CD1c-positive myeloid dendritic cell (primary cell): ENCODE data around the gene RNU6-7.

Source experiments
- DNase-seq: peaks from one replicate; pipeline ENCODE4 v3.0.0-alpha.2; 2016; ENCODE audit errors: extremely low spot score

Gene RNU6-7

DNA sequence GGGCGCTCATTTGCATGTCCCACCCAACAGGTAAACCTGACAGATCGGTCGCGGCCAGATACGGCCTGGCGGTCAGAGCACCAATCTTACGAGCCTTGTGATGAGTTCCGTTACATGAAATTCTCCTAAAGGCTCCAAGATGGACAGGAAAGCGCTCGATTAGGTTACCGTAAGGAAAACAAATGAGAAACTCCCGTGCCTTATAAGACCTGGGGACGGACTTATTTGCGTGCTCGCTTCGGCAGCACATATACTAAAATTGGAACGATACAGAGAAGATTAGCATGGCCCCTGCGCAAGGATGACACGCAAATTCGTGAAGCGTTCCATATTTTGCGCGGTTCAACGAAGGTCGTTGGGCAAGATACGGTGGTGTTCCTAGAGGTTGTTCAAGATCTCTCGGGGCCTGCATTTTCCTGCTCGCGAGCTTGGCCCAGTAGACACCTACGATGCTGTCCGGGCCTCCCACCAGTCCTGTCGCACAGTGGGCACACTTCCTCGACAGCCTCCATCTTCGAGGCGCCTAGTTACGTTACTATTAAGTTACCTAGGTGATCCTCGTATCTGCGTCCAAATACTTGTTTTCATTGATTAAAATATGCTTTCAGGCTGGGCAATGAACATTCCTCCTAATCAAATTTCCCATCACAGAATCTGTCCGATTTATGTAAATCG is at the start of gene RNU6-7:
Gene RNU6-7 (plus strand): TSS at position 230 of the 675 bp plus-strand sequence.
- no peak for DNase-seq

DNA sequence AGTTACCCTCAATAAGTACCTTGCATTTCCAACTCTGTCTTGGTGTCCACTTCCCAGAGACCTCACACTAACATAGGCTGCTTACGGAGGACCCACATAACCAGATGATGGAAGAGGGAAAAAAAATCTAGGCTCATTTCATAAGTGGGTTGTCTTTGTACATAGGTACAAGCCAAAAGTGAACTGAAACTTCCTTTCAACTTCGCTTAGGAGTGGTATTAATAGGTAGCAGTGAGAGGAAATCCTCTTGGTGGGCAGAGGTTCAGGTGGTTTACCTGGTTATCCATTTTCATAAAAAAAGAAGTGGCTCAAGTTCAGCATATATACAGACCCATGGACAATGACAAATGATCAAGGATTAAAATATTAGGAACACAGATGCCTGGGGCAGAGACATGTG is 35.8 kb upstream of the RNU6-7 start:
- DNase-seq: no peak

DNA sequence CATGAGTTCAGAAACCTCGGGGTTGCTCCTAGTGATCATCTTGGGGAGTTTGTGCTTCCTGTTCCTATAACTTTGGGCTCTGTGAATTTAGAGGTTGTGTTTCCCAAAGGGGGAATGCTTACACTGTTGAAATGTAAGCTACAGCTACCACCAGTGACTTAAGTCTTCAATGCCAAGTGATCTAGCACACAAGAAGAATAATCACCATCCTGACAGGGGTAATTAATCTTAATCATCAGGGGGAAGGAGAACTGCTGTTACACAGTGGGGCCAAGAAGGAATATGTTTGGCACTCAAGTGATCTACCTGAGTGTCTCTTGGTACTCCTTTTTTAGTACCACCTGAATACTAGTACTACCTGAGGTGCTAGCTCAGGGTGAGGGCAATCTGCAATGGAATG is 34.9 kb upstream of the RNU6-7 start:
- DNase-seq: no peak

DNA sequence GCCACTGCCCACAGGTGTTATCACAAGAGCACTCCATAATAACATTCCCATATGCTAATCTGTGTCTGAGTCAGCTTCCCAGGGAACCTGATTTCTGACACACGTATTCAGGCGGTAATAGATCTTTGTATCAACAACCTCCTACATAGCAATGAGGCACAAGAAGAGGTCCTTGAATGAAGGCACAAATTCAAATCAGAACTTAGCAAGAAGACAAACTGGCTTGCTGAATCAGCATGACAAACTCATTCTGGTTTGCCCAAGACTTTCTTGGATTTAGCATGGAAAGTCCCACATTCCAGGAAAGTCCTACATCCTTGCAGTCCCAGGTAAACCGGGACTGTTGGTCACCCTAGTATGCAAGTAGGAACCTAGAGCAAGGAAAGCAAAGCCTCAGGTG is 33.9 kb upstream of the RNU6-7 start:
- DNase-seq: no peak

DNA sequence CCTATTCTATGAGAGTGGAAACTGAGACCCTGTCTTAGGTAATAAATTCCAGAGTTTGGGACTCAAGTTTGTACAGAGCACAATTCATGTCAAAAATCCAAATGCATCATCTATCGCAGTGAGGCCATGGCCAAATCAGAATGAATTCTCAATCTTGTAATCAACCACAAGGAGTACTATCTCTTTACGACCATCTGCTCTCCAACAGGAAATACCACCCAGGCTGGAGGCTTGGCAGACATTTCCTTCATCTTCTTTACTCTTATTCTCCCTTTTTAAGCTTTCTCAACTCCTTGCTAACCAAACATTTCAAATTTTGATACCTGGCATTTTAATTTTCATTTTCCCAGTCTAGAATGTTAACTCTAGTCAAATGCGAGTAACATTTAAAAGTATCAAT is 32.7 kb upstream of the RNU6-7 start:
- no peak for DNase-seq

DNA sequence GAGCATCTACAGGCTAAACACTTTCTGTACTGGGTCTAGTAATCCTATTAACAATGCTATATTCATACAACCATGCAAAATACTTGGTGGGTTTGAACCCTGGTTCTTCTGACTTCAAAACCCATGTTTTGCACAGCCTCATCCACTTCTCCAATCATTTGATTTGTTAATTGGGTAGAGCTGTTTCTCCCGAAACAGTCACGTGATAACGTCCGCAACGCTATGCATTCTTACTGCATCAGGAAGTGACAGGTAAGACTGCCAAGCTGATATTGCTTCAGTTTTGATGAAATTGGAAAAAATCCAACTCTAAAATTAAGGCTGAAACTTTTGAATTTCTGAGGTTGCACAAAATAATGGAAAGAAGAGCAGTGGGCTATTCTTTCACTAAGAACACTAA is 30.4 kb upstream of the RNU6-7 start:
- DNase-seq: no peak

DNA sequence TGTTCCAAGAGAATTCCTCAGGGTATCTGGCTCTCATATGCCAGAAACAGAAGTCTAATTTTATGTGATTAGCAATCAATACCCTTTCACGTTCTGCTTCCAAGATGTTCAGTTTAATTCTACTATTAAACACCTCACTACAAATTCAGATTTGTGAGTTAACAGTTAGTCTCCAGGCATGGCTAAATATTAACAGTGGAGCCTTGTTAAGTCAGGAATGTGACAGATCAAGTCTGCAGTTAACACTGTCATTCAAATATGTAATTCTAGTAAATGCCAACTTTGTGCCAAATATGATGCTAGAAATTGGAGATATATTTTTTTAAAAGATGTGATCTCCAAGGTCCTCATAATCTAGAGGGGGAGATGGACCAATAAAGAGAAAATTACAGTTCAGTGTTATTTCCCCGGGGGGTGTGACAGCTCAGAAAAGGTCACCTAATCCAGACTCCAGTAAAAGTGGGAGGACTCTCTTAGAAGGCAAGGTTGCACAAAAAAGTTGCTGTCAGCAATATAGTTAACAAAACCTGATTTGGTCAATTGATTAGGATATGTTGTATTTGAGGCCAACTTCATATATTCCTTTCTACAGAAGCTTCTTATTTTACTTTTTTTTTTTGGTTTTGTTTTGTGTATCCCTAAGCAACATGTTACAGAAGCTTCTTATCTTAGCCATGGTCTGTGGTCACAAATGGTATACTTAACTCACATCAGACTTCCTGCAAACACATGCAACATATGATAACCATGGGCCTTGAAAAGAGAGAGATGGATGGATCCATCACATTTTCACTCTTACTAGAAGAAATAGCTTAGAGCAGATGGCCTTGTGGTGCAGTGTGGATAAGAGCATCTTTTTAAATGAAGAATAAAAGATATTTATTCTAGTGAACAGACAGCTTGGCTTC is 18.4 kb upstream of the RNU6-7 start:
- DNase-seq: no peak

- DNase-seq: no peak
These were observed 16.7 kb upstream of the RNU6-7 start for GRCh38 chr14:32185097-32185496.

- no peak for DNase-seq
These were observed 15.6 kb upstream of the RNU6-7 start for GRCh38 chr14:32186248-32186647.

DNA sequence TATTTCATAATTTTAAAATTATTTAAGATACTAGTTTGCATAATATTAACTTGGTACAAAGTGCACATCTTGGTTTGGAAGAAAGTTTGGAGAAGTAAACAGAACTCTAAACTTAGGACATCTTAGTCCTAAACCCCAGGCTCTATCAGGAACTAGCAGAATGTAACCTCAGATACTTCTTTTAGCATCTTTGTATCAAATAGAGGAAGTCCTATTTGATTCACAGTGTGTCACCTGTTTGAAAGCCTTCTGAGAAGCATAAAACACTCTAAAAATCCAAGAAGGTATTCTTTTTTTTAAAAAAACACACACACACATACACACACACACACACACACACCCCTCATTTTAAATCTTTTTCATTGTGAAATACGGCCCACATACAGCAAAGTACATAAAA is 12.0 kb upstream of the RNU6-7 start:
- no peak for DNase-seq

DNA sequence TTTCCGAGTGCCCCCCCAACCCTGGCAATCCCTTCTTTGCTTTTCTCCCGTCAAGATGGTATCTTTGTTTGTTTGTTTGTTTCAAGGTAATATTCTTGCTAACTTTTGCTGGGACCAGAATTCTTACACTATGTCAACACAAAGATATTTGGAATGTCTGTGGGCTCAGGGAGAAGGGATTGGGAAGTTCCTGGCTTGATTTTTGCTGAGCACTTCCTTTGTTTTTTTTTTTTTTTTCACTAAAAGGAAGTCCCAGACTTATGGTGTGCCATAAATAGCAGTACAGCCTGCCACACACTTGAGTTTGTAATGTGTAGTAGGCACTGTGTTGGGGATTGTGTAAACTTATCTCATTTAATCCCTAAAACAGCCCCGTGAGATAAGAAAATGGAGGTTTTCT is 11.2 kb upstream of the RNU6-7 start:
- peak; percentile 2 for DNase-seq

- no peak for DNase-seq
These were observed 9.0 kb upstream of the RNU6-7 start for GRCh38 chr14:32192712-32193373.

DNA sequence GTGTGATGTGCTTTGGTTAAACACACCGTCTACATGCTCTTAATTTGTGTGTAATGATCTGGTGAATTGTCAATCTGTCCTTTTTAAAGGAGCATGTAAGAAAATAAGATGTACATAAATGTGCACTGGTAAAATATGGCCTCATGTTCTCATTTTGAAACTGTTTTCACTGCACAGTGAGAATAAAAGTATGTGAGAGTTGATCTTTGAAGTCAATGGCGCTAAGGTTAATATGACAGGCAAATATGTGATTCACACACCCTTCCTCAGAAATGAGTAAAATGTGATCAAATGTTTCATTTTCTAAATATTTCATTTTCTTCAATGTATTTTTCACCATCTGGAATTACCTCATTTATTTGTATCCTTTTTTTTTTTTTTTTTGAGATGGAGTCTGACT is 8.3 kb upstream of the RNU6-7 start:
- no peak for DNase-seq

DNA sequence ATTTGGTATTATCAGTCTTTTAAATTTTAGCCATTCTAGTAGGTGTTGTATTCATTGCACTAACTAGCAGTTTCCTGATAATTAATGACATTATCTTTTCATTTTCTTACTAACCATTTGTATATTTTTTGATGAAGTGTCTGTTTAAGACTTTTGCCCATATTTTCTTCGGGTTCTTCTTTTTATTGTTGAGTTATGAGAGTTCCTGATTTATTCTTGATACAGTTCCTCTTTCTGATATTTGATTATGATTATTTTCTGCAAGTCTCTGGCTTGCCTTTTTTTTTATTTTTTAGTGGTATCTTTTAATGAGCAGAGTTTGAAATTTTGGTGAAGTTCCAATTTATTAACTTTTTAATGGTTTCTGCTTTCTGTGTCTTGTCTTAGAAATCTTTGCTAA is 6.2 kb upstream of the RNU6-7 start:
- peak; percentile 50 for DNase-seq

DNA sequence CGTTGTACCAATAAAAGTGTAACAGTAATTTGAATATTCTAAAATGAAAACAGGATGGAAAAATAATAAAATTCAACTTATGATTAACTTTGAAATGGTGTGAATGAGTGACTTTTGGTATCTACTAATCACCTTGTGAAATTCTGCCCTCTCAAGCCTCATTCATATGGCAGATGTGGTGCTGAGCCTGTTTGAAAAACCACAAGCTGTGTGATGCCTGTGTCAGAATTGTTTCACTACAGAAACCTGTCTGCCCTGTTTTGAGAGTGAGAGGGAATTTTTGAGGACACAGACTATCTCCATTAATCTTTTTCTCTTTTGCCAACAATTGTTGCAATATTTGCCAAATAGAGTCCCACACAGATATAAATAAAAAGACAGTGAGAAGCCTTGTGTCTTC is 3.9 kb upstream of the RNU6-7 start:
- DNase-seq: no peak

DNA sequence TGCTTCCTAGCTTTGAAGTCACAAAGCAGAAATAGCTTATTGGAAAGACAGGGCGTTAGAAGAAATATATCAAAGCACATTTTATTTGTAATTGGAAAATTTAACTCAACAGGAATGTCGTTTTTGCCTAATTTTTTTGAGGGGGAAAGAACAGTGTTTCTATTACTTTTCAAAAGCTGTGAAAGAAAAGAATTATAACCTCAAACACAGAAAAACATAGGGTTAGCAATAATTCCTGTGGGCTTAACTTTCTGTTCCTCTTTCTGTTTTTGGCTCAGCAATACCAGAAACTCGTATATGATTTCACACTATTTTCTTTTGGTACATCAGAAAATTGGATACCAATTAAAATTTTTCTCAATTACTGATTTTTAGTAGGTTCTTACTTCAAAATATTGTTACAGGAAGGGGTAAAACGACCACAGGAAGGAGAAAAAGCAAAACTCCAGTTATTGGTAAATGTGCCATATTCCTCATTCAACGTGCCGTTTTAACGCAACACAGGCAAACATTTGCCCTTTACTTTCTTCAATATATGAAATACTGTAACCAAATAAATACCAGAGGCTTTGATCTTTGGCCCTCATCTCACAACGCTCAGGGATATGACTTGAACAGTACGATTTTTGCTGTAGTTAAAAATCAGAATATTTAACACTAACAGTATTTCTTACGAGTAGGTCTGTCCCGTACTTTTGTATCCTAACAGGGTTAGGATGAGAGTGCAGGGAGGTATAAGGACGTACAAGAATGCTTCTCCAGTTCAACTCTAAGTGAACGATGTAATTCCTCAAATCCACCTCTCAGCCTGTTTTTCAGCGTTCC is 1.3 kb upstream of the RNU6-7 start:
- DNase-seq: peak; percentile 64

DNA sequence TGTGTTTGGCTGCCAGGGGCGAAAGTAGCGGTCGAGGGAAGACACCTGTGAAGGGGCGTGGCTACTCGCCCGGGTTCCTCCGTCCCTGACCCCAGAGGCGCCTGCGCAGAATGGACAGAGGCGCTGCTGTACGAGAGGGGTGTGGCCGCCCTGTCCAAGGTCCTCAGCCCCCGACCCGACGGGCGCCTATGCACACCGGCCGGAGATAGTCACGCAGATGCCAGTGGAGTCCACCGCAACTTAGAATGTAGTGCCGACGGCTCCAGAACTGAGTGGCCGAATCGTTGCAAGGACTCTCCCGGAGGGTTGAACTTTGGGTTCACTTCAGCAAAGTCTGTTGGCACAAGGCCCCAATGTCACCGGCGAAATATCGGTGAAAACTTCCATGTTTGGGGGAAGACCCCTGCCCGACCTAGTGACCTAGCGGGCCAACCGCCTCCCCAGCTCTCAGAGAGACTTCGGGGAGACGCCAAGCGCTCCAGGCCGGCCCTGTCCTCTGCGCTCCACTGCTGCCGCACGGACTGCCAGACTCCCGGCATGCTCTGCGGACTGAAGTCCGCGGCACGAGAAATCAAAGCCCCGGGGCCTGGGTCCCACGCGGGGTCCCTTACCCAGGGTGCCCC is 541 bp upstream of the RNU6-7 start:
- peak; percentile 41 for DNase-seq

DNA sequence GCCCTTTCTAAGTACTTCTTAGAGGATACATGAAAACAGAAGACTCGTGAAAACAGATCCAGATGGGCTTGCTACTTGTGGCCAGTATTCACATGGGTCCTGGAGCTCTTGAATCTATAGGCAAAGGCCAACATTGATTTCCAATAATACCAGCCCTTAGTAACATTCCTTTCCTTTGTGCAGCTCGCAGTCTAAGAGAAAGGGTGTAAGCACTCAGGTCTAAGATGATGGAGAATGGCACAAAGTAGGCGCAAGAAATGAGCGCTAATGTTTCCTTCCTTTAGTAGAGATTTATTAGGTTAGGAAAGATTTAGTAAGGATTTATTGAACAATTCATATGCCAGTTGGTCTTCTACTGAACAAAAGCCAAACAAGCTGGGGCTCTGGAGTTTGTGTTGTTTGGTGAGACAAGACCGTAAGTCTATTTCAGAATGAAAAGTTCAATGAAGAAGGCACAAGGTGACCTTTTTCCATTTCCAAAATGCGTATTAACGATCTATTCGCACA is 699 bp downstream of the RNU6-7 start:
- DNase-seq: no peak

GRCh38 chr14:32202998-32203882 is 1.4 kb downstream of the RNU6-7 start, which contains the start of gene RNU6-8:
Gene RNU6-8, minus strand, starts transcription at chr14:32203269.
- DNase-seq: peak; percentile 67

DNA sequence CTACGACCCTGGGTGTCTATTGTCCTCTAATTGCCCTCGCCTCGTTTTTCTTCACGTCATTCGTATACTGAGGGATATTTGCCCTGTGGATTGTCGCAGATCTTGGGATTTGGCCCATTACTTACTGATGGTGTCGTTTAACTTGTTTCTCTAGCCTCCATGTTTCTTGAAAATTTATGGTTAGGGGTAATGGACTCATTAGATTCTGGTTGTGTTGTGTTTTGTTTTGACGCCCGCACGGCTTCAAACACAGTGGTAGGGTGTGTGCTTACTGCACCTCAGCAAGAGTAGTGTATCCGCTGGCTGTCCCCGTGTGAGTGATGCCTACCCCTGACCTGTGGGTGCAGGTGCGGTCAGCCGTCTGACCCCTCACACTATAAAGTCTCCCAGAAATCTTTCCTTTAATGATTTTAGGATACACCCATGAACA is 2.1 kb downstream of the RNU6-7 start:
- no peak for DNase-seq
